Inflammatory macrophage (primary cell): ENCODE results near the gene METRN.
"Not testable (repeated sequence)": the region's sequence is repeated elsewhere in the genome, so short reads cannot be mapped to it uniquely, and the experiment has no call there.

ENCODE experiments used
- DNase-seq, 2 donors: peaks; one replicate each; pipeline ENCODE4 v3.0.0-alpha.2; 2020 to 2022

The METRN gene

DNA sequence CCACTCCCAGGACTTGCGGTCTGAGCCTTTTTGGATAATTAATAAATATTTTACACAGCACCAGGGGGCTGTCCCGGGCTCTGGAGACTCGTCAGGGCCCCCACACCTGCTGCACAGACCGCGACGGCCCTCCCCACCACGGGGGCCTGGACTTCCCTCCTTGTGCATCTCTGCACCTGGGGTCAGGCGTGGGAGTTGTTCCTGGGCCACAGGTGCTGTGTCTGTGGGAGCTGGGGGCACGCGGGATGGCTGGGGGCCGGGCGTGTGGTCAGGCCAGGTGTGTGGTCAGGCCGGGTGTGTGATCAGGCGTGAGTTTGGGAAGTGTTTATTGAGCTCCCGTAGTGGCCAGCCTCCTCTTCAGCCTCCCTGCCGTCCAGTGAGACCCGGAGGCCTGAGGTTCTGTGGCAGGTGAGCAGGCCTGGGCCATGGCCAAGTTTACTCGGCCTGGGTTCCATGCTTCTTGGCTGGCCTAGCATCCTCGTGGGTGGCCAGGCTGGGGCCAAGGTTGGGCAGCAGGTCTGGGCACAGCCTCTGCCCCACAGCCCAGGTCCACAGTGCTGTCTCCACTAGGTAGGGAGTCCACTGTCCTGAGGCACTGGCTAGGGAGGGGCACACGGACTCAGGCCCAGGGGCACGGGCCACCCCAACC lies 36.6 kb upstream of the METRN start:
- no peak for DNase-seq

DNA sequence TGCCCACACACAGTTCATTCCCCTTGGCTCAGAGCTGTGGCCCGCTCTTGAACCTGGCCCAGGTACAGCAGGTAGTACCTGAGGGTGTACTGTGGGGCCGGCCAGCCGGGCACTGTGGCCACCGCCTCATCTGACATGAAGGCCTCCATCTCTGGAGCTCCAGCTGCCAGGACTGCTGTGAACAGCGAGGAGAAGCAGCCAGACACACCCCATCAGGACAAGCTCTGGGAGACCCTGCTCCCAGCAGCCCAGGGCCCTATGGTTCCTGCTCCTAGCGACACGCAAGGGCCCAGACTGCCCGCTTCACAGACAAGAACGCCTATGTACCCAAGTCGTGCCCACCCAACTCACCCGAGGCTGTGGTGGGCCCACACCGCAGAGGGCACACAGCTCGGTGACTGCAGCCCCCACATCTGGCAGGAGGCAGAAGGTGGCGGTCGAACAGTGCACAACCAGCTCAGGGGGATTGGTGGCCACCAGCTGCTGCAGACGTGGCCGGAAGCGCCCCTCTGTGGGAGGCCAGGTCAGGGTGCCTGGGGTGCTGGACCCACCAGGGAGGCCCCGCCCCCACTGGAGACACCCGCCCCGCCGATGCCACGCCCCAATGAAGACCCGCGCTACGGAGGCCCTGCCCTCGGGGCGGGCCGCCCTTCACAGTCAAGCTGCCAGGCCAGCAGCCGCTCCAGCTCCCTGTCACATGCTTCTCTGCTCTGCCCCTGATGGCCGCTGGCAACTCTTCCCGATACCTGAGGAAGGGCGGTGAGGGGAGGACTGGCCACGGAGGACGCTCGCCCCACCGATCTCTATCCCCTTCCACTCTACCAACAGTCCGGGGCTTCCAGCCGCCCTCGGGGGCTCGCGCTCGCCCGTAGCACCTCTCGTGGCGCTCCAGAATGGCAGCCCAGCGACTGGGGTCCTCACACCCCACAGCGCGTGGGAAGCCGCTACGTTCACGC lies 35.8 kb upstream of the METRN start:
- peak; percentile 43 to 63 for DNase-seq

- peak; percentile 84 to 95 for DNase-seq
Measured at GRCh38 chr16:679814-680624, 34.9 kb upstream of the METRN start, which contains the start of gene STUB1. Gene STUB1 (plus strand): TSS chr16:680410. CDS start chr16:680526, 116 bp downstream.

- DNase-seq: no peak
Measured at GRCh38 chr16:680625-680945, 34.3 kb upstream of the METRN start.

GRCh38 chr16:680967-681745 lies 33.8 kb upstream of the METRN start:
- peak; percentile 4 to 56 for DNase-seq

DNA sequence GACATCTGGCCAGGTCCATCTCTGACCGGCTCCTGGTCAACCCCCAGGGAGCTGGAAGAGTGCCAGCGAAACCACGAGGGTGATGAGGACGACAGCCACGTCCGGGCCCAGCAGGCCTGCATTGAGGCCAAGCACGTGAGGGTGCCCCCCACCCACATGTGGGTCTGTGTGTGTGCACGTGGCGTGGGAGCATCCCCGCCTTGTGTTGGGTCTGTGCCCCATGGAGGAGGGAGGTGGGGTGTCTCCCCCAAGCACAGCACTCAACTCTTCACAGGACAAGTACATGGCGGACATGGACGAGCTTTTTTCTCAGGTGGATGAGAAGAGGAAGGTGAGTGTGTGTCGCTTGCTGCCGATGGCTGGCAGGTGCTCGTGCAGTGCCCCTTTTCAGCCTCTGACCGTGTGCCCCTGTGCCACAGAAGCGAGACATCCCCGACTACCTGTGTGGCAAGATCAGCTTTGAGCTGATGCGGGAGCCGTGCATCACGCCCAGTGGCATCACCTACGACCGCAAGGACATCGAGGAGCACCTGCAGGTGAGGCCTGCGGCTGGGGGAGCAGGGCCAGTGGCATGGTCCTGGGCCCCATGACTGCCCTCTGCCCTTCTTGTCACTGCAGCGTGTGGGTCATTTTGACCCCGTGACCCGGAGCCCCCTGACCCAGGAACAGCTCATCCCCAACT lies 33.0 kb upstream of the METRN start:
- DNase-seq: no peak

GRCh38 chr16:682493-683395 lies 32.2 kb upstream of the METRN start:
- no peak for DNase-seq

DNA sequence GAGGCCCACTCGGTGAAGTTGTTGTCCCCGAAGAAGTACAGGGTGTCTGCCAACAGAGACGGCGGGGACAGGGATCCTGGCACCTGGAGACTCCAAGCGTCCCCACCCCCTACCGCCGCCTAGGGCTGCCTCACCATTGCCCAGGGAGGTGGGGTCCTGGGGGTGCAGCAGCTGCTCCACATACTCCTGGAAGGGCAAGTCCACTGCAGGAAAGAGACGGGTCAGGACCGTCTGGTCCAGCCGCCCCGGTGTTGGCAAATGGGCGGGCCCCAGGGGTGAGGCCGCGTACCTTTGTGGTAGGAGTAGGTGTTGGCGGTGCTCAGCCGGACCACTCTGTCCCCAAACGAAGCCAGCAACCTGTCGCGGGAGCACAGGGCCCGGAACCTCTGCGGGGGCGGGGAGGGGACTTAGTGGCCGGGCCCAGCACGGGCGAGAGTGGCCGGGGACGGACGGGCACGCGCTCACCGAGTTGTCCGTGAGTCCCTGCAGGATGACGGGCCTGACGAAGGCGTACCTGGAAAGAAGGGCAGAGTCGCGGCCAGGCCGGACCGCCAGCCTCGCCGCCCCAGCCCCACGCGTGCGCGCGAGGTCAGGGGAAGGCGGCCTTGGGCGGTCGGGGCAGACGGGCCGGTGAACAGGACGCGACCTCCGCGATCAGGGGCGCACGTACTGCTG lies 31.4 kb upstream of the METRN start:
- DNase-seq: no peak

DNA sequence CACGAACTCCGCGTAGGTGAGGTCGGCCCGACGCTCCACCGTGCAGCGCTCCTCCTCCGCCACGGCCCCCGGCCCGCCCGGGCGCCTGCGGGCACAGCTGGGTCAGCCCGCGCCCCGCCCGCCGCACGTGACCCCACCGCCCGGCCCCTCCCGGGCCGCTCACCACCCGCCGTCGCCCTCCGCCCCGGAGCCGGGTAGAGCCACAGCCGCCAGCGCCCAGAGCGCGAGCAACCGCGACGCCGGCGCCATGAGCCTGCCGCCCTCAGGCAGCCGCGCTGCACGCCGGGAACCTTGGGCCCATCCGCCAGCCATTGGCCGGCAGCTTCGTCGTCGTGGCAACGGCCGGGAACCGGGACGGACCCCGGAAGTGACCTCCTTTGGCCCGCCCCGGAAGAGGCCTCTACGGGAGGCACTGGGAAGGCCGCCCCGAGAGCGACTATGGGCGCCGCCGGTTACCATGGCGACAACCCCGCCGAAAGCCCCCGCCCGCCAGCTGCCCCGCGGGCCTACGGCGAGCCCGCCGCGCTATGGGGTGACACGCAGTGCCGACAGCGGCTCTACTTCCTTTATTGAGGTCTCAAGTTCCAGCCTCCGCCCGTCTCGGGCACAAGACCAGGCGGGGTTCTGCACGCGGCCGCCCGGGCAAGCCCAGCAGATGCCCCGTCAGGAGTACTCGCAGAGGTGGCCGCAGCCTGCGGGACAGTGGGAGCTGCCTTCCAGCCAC lies 30.7 kb upstream of the METRN start, which contains the start of gene JMJD8:
TSS of gene JMJD8 (minus strand) at position 264 of the 724 bp plus-strand sequence. CDS start at position 249, 15 bp downstream.
- DNase-seq: peak; percentile 96 to 97

- DNase-seq: no peak
Measured at GRCh38 chr16:684961-685696, 29.8 kb upstream of the METRN start.

DNA sequence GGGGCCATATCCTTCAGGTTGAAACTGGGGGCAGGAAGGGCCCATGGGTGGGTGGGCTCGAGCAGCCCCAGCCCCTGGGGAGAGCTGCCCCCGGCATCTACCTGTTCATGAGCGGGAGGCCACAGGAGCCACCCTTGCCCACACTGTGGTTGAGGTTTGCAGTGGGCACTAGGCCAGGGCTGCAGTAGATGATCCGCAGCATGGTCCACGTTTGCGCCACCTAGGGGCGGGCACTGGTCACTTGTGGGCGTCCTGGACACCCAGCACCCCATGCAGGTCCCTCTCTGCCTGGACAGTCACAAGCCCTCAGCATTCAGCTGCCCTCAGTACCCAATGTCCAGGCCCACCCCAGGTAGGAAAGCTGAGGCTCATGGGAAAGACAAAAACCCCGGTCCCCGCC lies 29.0 kb upstream of the METRN start:
- DNase-seq: peak; percentile 19 to 38

DNA sequence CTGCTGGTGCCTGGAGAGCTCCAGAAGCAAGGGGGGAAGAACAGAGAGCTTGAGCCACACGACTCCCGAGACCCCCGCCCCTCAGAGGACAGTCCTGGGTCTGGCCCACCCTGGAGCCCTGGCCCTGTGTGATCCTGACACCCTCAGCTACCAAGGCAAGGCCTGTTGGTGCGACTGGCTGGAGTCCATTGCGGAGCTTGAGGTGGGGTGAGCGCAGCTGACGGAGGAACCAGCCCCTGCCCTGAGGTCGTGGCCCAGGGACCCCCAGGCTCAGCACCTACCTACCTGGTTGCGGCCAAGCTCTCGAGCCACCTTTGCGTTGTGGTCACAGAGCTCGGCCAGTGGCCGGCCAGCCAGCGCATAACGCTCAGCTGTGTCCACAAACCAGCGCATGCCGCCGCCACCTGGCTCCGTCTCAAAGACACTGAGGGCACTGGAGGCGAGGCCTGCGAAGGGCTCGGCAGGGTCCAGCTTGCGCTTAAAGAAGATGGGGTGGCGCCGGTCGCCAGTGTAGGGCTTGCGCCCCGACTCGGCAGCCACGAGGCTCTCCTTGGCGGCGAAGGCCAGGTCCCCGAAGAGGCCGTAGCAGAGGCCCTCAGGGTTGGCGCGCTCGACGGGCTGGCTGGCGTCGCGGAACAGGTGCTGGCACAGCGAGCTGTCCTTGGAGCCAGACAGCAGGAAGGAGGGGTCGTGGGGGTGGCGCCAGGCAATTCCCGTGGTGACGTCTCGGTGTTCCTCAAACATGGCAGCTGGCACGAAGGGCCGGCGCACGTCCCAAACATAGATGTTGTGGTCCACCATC lies 28.3 kb upstream of the METRN start:
- DNase-seq: no peak

DNA sequence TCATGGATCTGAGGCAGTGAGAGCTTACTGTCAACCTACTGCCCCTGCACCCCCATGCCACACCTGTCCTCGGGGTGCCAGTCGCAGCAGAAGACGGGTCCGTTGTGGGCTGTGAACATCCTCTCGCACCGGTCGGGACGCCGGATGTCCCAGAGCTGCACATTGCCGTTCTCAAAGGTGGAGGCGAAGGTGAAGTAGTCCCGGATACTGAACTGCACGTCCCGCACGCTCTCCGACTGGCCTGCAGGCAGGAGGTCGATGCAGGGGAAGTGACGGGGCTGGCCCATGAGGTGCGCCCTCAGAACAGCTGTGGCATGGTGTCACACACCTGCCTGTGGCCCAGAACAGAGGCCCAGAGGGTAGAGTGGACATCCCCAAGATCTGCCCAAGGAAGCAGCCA lies 27.4 kb upstream of the METRN start:
- DNase-seq: no peak

- no peak for DNase-seq
Measured at GRCh38 chr16:689175-689897, 25.6 kb upstream of the METRN start.

DNA sequence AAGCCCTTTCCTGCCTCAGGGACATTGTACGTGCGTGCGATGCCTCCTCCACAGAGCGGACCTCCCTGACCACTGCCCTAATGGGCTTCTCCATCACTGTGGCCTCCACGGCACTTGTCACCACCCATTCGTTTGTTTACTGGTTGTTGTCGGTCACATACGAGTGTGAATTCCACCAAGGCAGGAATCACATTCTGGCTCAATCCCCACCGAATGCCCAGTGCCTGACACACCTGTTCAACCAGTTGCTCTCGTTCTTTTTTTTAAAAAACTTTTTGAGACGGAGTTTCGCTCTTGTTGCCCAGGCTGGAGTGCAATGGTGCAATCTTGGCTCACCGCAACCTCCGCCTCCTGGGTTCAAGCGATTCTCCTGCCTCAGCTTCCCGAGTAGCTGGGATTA lies 23.7 kb upstream of the METRN start:
- DNase-seq: not testable (repeated sequence)

- DNase-seq: no peak
Measured at GRCh38 chr16:692356-693108, 22.4 kb upstream of the METRN start.
